ENCODE results near the gene SYNDIG1.

The SYNDIG1 gene

GRCh38 chr20:24449026-24449720 is 20.3 kb upstream of the SYNDIG1 start:
- no peak for DNase-seq

GRCh38 chr20:24450177-24450576 is 19.3 kb upstream of the SYNDIG1 start:
- DNase-seq = no peak

GRCh38 chr20:24450624-24451376 is 18.6 kb upstream of the SYNDIG1 start:
- DNase-seq = no peak

- DNase-seq = no peak
Measured at GRCh38 chr20:24451428-24451827, 18.0 kb upstream of the SYNDIG1 start.

GRCh38 chr20:24452016-24452415 is 17.4 kb upstream of the SYNDIG1 start:
- DNase-seq = no peak

- no peak for DNase-seq
Measured at GRCh38 chr20:24452498-24453127, 16.8 kb upstream of the SYNDIG1 start.

- DNase-seq = no peak
Measured at GRCh38 chr20:24453869-24454268, 15.6 kb upstream of the SYNDIG1 start.

- no peak for DNase-seq
Measured at GRCh38 chr20:24455081-24455480, 14.3 kb upstream of the SYNDIG1 start.

GRCh38 chr20:24456398-24456781 is 13.0 kb upstream of the SYNDIG1 start:
- DNase-seq = no peak

GRCh38 chr20:24458436-24458835 is 11.0 kb upstream of the SYNDIG1 start:
- no peak for DNase-seq

GRCh38 chr20:24459733-24460132 is 9.7 kb upstream of the SYNDIG1 start:
- DNase-seq = no peak

- no peak for DNase-seq
Measured at GRCh38 chr20:24460712-24461111, 8.7 kb upstream of the SYNDIG1 start.

GRCh38 chr20:24461848-24462247 is 7.6 kb upstream of the SYNDIG1 start:
- DNase-seq = no peak

- no peak for DNase-seq
Measured at GRCh38 chr20:24462460-24463010, 6.9 kb upstream of the SYNDIG1 start.

GRCh38 chr20:24465159-24465558 is 4.3 kb upstream of the SYNDIG1 start:
- DNase-seq = no peak

GRCh38 chr20:24465730-24466129 is 3.7 kb upstream of the SYNDIG1 start:
- no peak for DNase-seq

GRCh38 chr20:24468401-24469115 is 871 bp upstream of the SYNDIG1 start:
- no peak for DNase-seq

GRCh38 chr20:24469894-24470745 is 691 bp downstream of the SYNDIG1 start:
- DNase-seq = no peak

GRCh38 chr20:24470746-24471582 is 1.5 kb downstream of the SYNDIG1 start:
- no peak for DNase-seq

GRCh38 chr20:24472426-24472825 is 3.0 kb downstream of the SYNDIG1 start:
- no peak for DNase-seq
